Measurements from ENCODE around the gene PAOX.

Gene PAOX

GRCh38 chr10:133351408-133352318, 27.4 kb upstream of the PAOX start:
- TF ChIP-seq EP300 (IDR thresholded peaks at IDR 0.05; ENCODE audit: borderline replicate concordance) (no peak), TCF12 (IDR thresholded peaks at IDR 0.05; ENCODE audit: low read depth) (no peak), YY1 (IDR thresholded peaks at IDR 0.05; ENCODE audit: low read depth) (no peak), ZBTB7A (IDR thresholded peaks at IDR 0.05; ENCODE audit: low read depth) (no peak), REST (IDR thresholded peaks at IDR 0.05; ENCODE audit: low read depth) (0 out of 2 replicates have a peak, but pooled peaks have one; percentile 27), RAD21 (IDR thresholded peaks at IDR 0.05; ENCODE audit: low read depth) (peak; percentile 17; the same call in 1 of the 2 replicates), EGR1 (IDR thresholded peaks at IDR 0.05) (no peak), MAX (IDR thresholded peaks at IDR 0.05) (no peak)

- no peak for TF ChIP-seq FOXM1 (IDR thresholded peaks at IDR 0.05; ENCODE audit: borderline replicate concordance, low read depth)
Measured at GRCh38 chr10:133353202-133353959, 25.7 kb upstream of the PAOX start.

- TF ChIP-seq EP300 (IDR thresholded peaks at IDR 0.05; ENCODE audit: borderline replicate concordance) (no peak), CREB1 (IDR thresholded peaks at IDR 0.05; ENCODE audit: low read depth) (no peak), FOXM1 (IDR thresholded peaks at IDR 0.05; ENCODE audit: borderline replicate concordance, low read depth) (no peak), MAX (IDR thresholded peaks at IDR 0.05) (no peak), TCF12 (IDR thresholded peaks at IDR 0.05; ENCODE audit: low read depth) (no peak), RAD21 (IDR thresholded peaks at IDR 0.05; ENCODE audit: low read depth) (no peak), EGR1 (IDR thresholded peaks at IDR 0.05) (no peak), NFIC (IDR thresholded peaks at IDR 0.05) (no peak), ZBTB7A (IDR thresholded peaks at IDR 0.05; ENCODE audit: low read depth) (no peak), TAF1 (IDR thresholded peaks at IDR 0.05; ENCODE audit: low read depth) (no peak), REST (IDR thresholded peaks at IDR 0.05; ENCODE audit: low read depth) (no peak), TEAD4 (IDR thresholded peaks at IDR 0.05) (no peak)
Measured at GRCh38 chr10:133353988-133354605, 25.0 kb upstream of the PAOX start.

- TF ChIP-seq EP300 (IDR thresholded peaks at IDR 0.05; ENCODE audit: borderline replicate concordance) (no peak), NFIC (IDR thresholded peaks at IDR 0.05) (no peak), TAF1 (IDR thresholded peaks at IDR 0.05; ENCODE audit: low read depth) (no peak), CEBPB (IDR thresholded peaks at IDR 0.05) (no peak), TEAD4 (IDR thresholded peaks at IDR 0.05) (no peak), RAD21 (IDR thresholded peaks at IDR 0.05; ENCODE audit: low read depth) (no peak), FOXM1 (IDR thresholded peaks at IDR 0.05; ENCODE audit: borderline replicate concordance, low read depth) (no peak), REST (IDR thresholded peaks at IDR 0.05; ENCODE audit: low read depth) (no peak), CREB1 (IDR thresholded peaks at IDR 0.05; ENCODE audit: low read depth) (no peak), USF1 (IDR thresholded peaks at IDR 0.05) (no peak), EGR1 (IDR thresholded peaks at IDR 0.05) (no peak), YY1 (IDR thresholded peaks at IDR 0.05; ENCODE audit: low read depth) (no peak), TCF12 (IDR thresholded peaks at IDR 0.05; ENCODE audit: low read depth) (no peak), ZBTB7A (IDR thresholded peaks at IDR 0.05; ENCODE audit: low read depth) (no peak)
Measured at GRCh38 chr10:133354672-133355240, 24.3 kb upstream of the PAOX start.

All from Ishikawa (cell line).